K562 (cell line): Measurements from ENCODE around the gene BIRC5. TPM values are rescaled to one million over a fixed set of nuclear protein-coding genes. Genes with fewer than 3 reads are reported as not detected.

ENCODE experiments used
- CTCFL ChIP-seq: IDR thresholded peaks from 2 replicates; pipeline ENCODE4 v1.6.1; 2011; ENCODE audit warnings: borderline replicate concordance, low read depth, mild to moderate bottlenecking, moderate library complexity, low read length; ENCODE audit not compliant: insufficient read depth, poor library complexity, severe bottlenecking
- FIP1L1 ChIP-seq: fragments of 200-400 bp; formaldehyde crosslinking; IDR thresholded peaks from 2 replicates; pipeline ENCODE4 v1.6.1; 2018; ENCODE audit warnings: mild to moderate bottlenecking, low read depth, low read length; ENCODE audit not compliant: poor library complexity, severe bottlenecking
- KDM2B ChIP-seq: fragments of 250-450 bp; sonication (Bioruptor Pico); IDR thresholded peaks from 2 replicates; pipeline ENCODE4 v1.8.0; 2021; ENCODE audit warnings: mild to moderate bottlenecking, moderate library complexity
- MAFG ChIP-seq: fragments of 450-650 bp; conservative IDR thresholded peaks from 2 replicates; pipeline ENCODE4 v1.6.1; 2016; ENCODE audit warnings: missing genetic modification characterization, missing compliant biosample characterization
- MBD1 ChIP-seq: fragments of 250-450 bp; sonication (Bioruptor Pico); IDR thresholded peaks from 2 replicates; pipeline ENCODE4 v1.8.0; 2022; ENCODE audit warnings: inconsistent platforms
- NFIX ChIP-seq: fragments of 250-450 bp; sonication (Bioruptor Pico); IDR thresholded peaks from 2 replicates; pipeline ENCODE4 v1.4.0; 2020; ENCODE audit warnings: low read depth, mild to moderate bottlenecking, moderate library complexity
- NKRF ChIP-seq: fragments of 450-650 bp; IDR thresholded peaks from 2 replicates; pipeline ENCODE4 v1.6.1; 2016; ENCODE audit warnings: borderline replicate concordance
- SP2 ChIP-seq: IDR thresholded peaks from 2 replicates; pipeline ENCODE4 v1.6.1; 2011; ENCODE audit warnings: mild to moderate bottlenecking, low read depth, low read length, moderate library complexity; ENCODE audit not compliant: poor library complexity, severe bottlenecking; ENCODE audit errors: extremely low read depth
- TGIF2 ChIP-seq: sonication (generic); formaldehyde crosslinking; IDR thresholded peaks from 2 replicates; pipeline ENCODE4 v1.8.1; 2022; ENCODE audit warnings: mild to moderate bottlenecking, missing genetic modification reagents, moderate library complexity
- ZC3H8 ChIP-seq: fragments of 450-650 bp; IDR thresholded peaks from 2 replicates; pipeline ENCODE4 v1.6.1; 2017
- ZFP91 ChIP-seq: sonication (generic); formaldehyde crosslinking; IDR thresholded peaks from 2 replicates; pipeline ENCODE4 v1.8.0; 2022; ENCODE audit warnings: mild to moderate bottlenecking, missing genetic modification reagents
- ZNF274 ChIP-seq: IDR thresholded peaks from 2 replicates; pipeline ENCODE4 v1.6.1; 2011; ENCODE audit warnings: low read depth, mild to moderate bottlenecking, low read length, moderate library complexity, borderline replicate concordance
- ZNF384 ChIP-seq: IDR thresholded peaks from 2 replicates; pipeline ENCODE4 v1.6.1; 2012; ENCODE audit warnings: low read depth, low read length, improper control_type of control experiment
- ZNF609 ChIP-seq: sonication (generic); formaldehyde crosslinking; IDR thresholded peaks from 2 replicates; pipeline ENCODE4 v1.8.1; 2023; ENCODE audit warnings: missing genetic modification reagents, mild to moderate bottlenecking, borderline replicate concordance
- polyA plus RNA-seq, 8 experiments: library from polyadenylated mRNA; depleted of rRNA in 4 of 8; stranded (reverse) in 5 of 8; unstranded in 3 of 8; fragments of >200 nt; fragmentation: Nextera tagmentation in 2 of 8; fragmentation: Illumina TruSeq in 1 of 8; extraction: Ambion mirVana in 2 of 8; extraction: Trizol in 1 of 8; gene quantifications; 2 replicates each; pipeline versions ENCODE4 v1.2.1 to v1.2.3, GENCODE V29; 2011 to 2014; ENCODE audit warnings: inconsistent platforms in 1 of 8, missing spikeins in 1 of 8
- total RNA-seq, 7 experiments: library from RNA; depleted of rRNA in 6 of 7; stranded (reverse); fragments of >200 nt in 6 of 7; fragmentation: Illumina TruSeq in 2 of 7; extraction: Trizol in 2 of 7; gene quantifications; 2 replicates each; pipeline versions ENCODE4 v1.2.1 to v1.2.3, GENCODE V29; 2011 to 2021; ENCODE audit warnings: low replicate concordance in 1 of 7

The BIRC5 gene
- total and polyA plus RNA-seq, 9 of the 15 experiments (the other 6 are each of a cell fraction or from before 2014, with no cell fraction given), result 64.4 to 140 (median 101) TPM

GRCh38 chr17:78263063-78263735, 49.1 kb downstream of the BIRC5 start (continued):
- TF ChIP-seq FIP1L1, result peak; percentile 71
- no peak for TF ChIP-seq MAFG
- TF ChIP-seq KDM2B (CRISPR knock-in tag), result no peak
- TF ChIP-seq SP2, result no peak
- no peak for TF ChIP-seq ZFP91 (CRISPR knock-in tag)
- no peak for TF ChIP-seq NKRF
- no peak for TF ChIP-seq TGIF2 (CRISPR knock-in tag)
- TF ChIP-seq ZNF384, result no peak
- no peak for TF ChIP-seq CTCFL
- TF ChIP-seq ZNF274, result no peak
- TF ChIP-seq NFIX (CRISPR knock-in tag), result no peak
- TF ChIP-seq MBD1, result no peak
- TF ChIP-seq ZC3H8, result no peak
- TF ChIP-seq ZNF609 (CRISPR knock-in tag), result no peak
